ENCODE data around the gene PTBP1.

GRCh38 chr19:811506-812048 is 14.3 kb downstream of the PTBP1 start:
- TF ChIP-seq, protein P1, sequence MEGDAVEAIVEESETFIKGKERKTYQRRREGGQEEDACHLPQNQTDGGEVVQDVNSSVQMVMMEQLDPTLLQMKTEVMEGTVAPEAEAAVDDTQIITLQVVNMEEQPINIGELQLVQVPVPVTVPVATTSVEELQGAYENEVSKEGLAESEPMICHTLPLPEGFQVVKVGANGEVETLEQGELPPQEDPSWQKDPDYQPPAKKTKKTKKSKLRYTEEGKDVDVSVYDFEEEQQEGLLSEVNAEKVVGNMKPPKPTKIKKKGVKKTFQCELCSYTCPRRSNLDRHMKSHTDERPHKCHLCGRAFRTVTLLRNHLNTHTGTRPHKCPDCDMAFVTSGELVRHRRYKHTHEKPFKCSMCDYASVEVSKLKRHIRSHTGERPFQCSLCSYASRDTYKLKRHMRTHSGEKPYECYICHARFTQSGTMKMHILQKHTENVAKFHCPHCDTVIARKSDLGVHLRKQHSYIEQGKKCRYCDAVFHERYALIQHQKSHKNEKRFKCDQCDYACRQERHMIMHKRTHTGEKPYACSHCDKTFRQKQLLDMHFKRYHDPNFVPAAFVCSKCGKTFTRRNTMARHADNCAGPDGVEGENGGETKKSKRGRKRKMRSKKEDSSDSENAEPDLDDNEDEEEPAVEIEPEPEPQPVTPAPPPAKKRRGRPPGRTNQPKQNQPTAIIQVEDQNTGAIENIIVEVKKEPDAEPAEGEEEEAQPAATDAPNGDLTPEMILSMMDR (IDR thresholded peaks at IDR 0.05), result no peak
- no peak for TF ChIP-seq POLR2A (IDR thresholded peaks at IDR 0.05)
